WTC11 (cell line): ENCODE measurements around the gene POLD1. TPM values are rescaled to one million over a fixed set of nuclear protein-coding genes. Genes with fewer than 3 reads are reported as not detected.

Experiments used
- ATAC-seq: fragments of 200-7000 bp; cut with Tn5 transposase; 2 replicates; pipeline ENCODE4 v1.10.0; 2021; ENCODE audit warnings: mild to moderate bottlenecking, moderate library complexity
- CTCF ChIA-PET: fragments of 300-600 bp; sonication (Branson Sonifier 250); formaldehyde crosslinking; loops from one replicate; lab custom pipeline; 2021; ENCODE audit warnings: antibody characterized with exemption; lab: Charles Lee
- POLR2A ChIA-PET: fragments of 350-600 bp; sonication (Branson Sonifier 250); formaldehyde crosslinking; loops from one replicate; lab custom pipeline; 2021; ENCODE audit warnings: antibody characterized with exemption; lab: Charles Lee
- DNase-seq: peaks from one replicate; pipeline ENCODE4 v3.0.0; 2021; ENCODE audit warnings: low spot score
- H3K27ac Mint-ChIP-seq: 2 replicates; pipeline ENCODE4 v1.8.0; 2021; ENCODE audit warnings: mixed read lengths
- H3K27me3 Mint-ChIP-seq: 2 replicates; pipeline ENCODE4 v1.8.0; 2021; ENCODE audit warnings: low read depth, mild to moderate bottlenecking, moderate library complexity, mixed read lengths
- H3K36me3 Mint-ChIP-seq: 2 replicates; pipeline ENCODE4 v1.8.0; 2021; ENCODE audit warnings: mixed read lengths
- H3K4me1 Mint-ChIP-seq: 2 replicates; pipeline ENCODE4 v1.8.0; 2022; ENCODE audit warnings: mixed read lengths
- H3K4me3 Mint-ChIP-seq: 2 replicates; pipeline ENCODE4 v1.8.0; 2021; ENCODE audit warnings: mild to moderate bottlenecking, moderate library complexity, mixed read lengths
- H3K9me3 Mint-ChIP-seq: 2 replicates; pipeline ENCODE4 v1.8.0; 2021; ENCODE audit warnings: mixed read lengths
- ATF1 ChIP-seq: sonication (generic); formaldehyde crosslinking; IDR thresholded peaks from 2 replicates; pipeline ENCODE4 v1.8.1; 2023; ENCODE audit warnings: mild to moderate bottlenecking, moderate library complexity, missing genetic modification reagents
- CREB1 ChIP-seq: sonication (generic); formaldehyde crosslinking; IDR thresholded peaks from 2 replicates; pipeline ENCODE4 v1.8.0; 2023; ENCODE audit warnings: mild to moderate bottlenecking, missing genetic modification reagents
- ELF4 ChIP-seq: sonication (generic); formaldehyde crosslinking; IDR thresholded peaks from 2 replicates; pipeline ENCODE4 v1.8.1; 2022; ENCODE audit warnings: low read depth, mild to moderate bottlenecking, moderate library complexity, missing genetic modification reagents
- EMX1 ChIP-seq: fragments of 250-450 bp; sonication (Bioruptor Pico); IDR thresholded peaks from 2 replicates; pipeline ENCODE4 v1.8.0; 2021; ENCODE audit warnings: mild to moderate bottlenecking
- NFATC4 ChIP-seq: fragments of 250-450 bp; sonication (Bioruptor Pico); IDR thresholded peaks from 2 replicates; pipeline ENCODE4 v1.9.0; 2021; ENCODE audit warnings: mild to moderate bottlenecking
- PRRX2 ChIP-seq: fragments of 250-450 bp; sonication (Bioruptor Pico); IDR thresholded peaks from 2 replicates; pipeline ENCODE4 v1.8.0; 2021; ENCODE audit warnings: mild to moderate bottlenecking
- RELA ChIP-seq: sonication (generic); formaldehyde crosslinking; IDR thresholded peaks from 2 replicates; pipeline ENCODE4 v1.8.1; 2022; ENCODE audit warnings: missing genetic modification reagents, mild to moderate bottlenecking, borderline replicate concordance
- SOX15 ChIP-seq: fragments of 250-450 bp; sonication (Bioruptor Pico); IDR thresholded peaks from 2 replicates; pipeline ENCODE4 v1.9.0; 2021; ENCODE audit warnings: mild to moderate bottlenecking
- SP1 ChIP-seq: sonication (generic); formaldehyde crosslinking; conservative IDR thresholded peaks from 2 replicates; pipeline ENCODE4 v1.8.1; 2022; ENCODE audit warnings: missing genetic modification reagents
- TEAD1 ChIP-seq: sonication (generic); formaldehyde crosslinking; IDR thresholded peaks from 2 replicates; pipeline ENCODE4 v1.8.0; 2022; ENCODE audit warnings: mild to moderate bottlenecking, missing genetic modification reagents
- ZBTB21 ChIP-seq: sonication (generic); formaldehyde crosslinking; IDR thresholded peaks from 2 replicates; pipeline ENCODE4 v1.8.1; 2023; ENCODE audit warnings: mild to moderate bottlenecking, missing genetic modification reagents, borderline replicate concordance
- ZNF138 ChIP-seq: sonication (generic); formaldehyde crosslinking; conservative IDR thresholded peaks from 2 replicates; pipeline ENCODE4 v1.8.1; 2022; ENCODE audit warnings: mild to moderate bottlenecking, moderate library complexity, missing genetic modification reagents
- ZNF416 ChIP-seq: fragments of 250-450 bp; sonication (Bioruptor Pico); IDR thresholded peaks from 2 replicates; pipeline ENCODE4 v1.9.0; 2021; ENCODE audit warnings: mild to moderate bottlenecking, inconsistent platforms
- ZNF671 ChIP-seq: fragments of 250-450 bp; sonication (Bioruptor Pico); IDR thresholded peaks from 2 replicates; pipeline ENCODE4 v1.8.0; 2021; ENCODE audit warnings: mild to moderate bottlenecking
- total RNA-seq: library from RNA; stranded (reverse); gene quantifications from 3 replicates; pipeline ENCODE4 v1.2.3, GENCODE V29; 2021
- TF ChIP-seq, protein P1 (sequence below): fragments of 250-450 bp; sonication (Bioruptor Pico); IDR thresholded peaks from 2 replicates; pipeline ENCODE4 v1.9.0; 2021; ENCODE audit warnings: mild to moderate bottlenecking
- TF ChIP-seq, protein P2 (sequence below): sonication (generic); formaldehyde crosslinking; IDR thresholded peaks from 2 replicates; pipeline ENCODE4 v1.8.0; 2022; ENCODE audit warnings: missing genetic modification reagents
- TF ChIP-seq, protein P3 (sequence below): fragments of 200-600 bp; IDR thresholded peaks from 2 replicates; pipeline ENCODE4 v1.8.0; 2022; ENCODE audit warnings: antibody characterized with exemption
- TF ChIP-seq, protein P4 (sequence below): fragments of 250-450 bp; sonication (Bioruptor Pico); IDR thresholded peaks from 2 replicates; pipeline ENCODE4 v2.1.2; 2022; ENCODE audit warnings: mild to moderate bottlenecking, moderate library complexity
- TF ChIP-seq, protein P5 (sequence below): sonication (generic); formaldehyde crosslinking; IDR thresholded peaks from 2 replicates; pipeline ENCODE4 v1.8.1; 2022; ENCODE audit warnings: mild to moderate bottlenecking, missing genetic modification reagents, moderate library complexity, borderline replicate concordance
- TF ChIP-seq, protein P6 (sequence below): sonication (generic); formaldehyde crosslinking; IDR thresholded peaks from 2 replicates; pipeline ENCODE4 v1.8.0; 2022; ENCODE audit warnings: mild to moderate bottlenecking, missing genetic modification reagents
- TF ChIP-seq, protein P7 (sequence below): sonication (generic); formaldehyde crosslinking; IDR thresholded peaks from 2 replicates; pipeline ENCODE4 v1.8.0; 2023; ENCODE audit warnings: mild to moderate bottlenecking, missing genetic modification reagents

The POLD1 gene
- total RNA-seq, 1 experiment from 2014 or later: 163 TPM

DNA sequence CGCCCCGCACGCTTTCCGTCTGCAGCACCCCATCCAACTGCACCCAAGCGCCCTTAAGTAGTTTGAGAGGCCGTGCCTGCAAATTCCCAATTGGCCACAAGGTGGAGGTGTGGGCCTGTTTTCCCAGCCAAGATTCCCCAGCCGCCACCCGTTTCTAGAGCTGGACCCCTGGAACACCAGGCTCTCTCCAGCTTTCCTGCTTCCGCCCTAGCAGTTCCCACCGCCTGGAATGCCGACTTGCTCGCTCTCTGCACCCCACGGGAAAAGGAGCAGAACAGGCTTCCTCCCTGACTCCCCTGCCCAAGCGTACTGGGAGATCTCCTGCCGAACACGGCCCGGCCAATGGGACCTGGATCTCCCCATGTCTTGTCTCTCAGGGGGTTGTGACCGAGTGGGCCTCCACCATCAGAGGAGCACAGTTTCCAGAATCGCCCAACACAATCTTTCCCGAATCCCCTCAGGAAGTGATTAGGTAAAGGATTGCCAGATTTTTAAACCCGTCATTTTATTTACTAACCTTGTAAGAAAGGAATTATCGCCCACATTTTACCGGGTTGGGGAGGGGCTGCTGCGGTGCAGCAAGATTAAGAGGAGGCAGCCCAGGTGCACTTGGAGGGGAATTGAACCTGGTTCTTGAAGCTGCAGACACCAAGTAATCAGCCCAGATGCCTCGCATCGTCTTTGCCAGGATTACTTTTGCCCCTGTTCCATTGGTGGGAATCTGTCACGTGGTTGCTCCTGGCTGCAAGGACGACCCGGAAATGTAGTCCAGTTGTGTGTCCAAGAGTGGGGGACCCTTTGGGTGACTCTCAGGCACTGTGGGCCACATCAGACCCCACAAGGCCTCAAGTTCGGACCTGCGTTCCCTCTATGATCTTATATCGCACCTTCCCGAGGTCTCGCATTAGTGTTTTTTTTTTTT, 15.2 kb upstream of the POLD1 start (continued):
- TF ChIP-seq, protein P1, sequence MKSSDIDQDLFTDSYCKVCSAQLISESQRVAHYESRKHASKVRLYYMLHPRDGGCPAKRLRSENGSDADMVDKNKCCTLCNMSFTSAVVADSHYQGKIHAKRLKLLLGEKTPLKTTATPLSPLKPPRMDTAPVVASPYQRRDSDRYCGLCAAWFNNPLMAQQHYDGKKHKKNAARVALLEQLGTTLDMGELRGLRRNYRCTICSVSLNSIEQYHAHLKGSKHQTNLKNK (CRISPR knock-in tag): no peak
- TF ChIP-seq EMX1 (CRISPR knock-in tag) (no peak), PRRX2 (no peak), ZNF416 (no peak), ZBTB21 (CRISPR knock-in tag) (no peak), ZNF671 (CRISPR knock-in tag) (no peak)
- TF ChIP-seq, protein P2, sequence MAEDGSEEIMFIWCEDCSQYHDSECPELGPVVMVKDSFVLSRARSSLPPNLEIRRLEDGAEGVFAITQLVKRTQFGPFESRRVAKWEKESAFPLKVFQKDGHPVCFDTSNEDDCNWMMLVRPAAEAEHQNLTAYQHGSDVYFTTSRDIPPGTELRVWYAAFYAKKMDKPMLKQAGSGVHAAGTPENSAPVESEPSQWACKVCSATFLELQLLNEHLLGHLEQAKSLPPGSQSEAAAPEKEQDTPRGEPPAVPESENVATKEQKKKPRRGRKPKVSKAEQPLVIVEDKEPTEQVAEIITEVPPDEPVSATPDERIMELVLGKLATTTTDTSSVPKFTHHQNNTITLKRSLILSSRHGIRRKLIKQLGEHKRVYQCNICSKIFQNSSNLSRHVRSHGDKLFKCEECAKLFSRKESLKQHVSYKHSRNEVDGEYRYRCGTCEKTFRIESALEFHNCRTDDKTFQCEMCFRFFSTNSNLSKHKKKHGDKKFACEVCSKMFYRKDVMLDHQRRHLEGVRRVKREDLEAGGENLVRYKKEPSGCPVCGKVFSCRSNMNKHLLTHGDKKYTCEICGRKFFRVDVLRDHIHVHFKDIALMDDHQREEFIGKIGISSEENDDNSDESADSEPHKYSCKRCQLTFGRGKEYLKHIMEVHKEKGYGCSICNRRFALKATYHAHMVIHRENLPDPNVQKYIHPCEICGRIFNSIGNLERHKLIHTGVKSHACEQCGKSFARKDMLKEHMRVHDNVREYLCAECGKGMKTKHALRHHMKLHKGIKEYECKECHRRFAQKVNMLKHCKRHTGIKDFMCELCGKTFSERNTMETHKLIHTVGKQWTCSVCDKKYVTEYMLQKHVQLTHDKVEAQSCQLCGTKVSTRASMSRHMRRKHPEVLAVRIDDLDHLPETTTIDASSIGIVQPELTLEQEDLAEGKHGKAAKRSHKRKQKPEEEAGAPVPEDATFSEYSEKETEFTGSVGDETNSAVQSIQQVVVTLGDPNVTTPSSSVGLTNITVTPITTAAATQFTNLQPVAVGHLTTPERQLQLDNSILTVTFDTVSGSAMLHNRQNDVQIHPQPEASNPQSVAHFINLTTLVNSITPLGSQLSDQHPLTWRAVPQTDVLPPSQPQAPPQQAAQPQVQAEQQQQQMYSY (CRISPR knock-in tag): peak; percentile 94
- TF ChIP-seq, protein P3, sequence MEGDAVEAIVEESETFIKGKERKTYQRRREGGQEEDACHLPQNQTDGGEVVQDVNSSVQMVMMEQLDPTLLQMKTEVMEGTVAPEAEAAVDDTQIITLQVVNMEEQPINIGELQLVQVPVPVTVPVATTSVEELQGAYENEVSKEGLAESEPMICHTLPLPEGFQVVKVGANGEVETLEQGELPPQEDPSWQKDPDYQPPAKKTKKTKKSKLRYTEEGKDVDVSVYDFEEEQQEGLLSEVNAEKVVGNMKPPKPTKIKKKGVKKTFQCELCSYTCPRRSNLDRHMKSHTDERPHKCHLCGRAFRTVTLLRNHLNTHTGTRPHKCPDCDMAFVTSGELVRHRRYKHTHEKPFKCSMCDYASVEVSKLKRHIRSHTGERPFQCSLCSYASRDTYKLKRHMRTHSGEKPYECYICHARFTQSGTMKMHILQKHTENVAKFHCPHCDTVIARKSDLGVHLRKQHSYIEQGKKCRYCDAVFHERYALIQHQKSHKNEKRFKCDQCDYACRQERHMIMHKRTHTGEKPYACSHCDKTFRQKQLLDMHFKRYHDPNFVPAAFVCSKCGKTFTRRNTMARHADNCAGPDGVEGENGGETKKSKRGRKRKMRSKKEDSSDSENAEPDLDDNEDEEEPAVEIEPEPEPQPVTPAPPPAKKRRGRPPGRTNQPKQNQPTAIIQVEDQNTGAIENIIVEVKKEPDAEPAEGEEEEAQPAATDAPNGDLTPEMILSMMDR: peak; percentile 83
- TF ChIP-seq, protein P4, sequence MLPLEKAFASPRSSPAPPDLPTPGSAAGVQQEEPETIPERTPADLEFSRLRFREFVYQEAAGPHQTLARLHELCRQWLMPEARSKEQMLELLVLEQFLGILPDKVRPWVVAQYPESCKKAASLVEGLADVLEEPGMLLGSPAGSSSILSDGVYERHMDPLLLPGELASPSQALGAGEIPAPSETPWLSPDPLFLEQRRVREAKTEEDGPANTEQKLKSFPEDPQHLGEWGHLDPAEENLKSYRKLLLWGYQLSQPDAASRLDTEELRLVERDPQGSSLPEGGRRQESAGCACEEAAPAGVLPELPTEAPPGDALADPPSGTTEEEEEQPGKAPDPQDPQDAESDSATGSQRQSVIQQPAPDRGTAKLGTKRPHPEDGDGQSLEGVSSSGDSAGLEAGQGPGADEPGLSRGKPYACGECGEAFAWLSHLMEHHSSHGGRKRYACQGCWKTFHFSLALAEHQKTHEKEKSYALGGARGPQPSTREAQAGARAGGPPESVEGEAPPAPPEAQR: no peak
- TF ChIP-seq, protein P5, sequence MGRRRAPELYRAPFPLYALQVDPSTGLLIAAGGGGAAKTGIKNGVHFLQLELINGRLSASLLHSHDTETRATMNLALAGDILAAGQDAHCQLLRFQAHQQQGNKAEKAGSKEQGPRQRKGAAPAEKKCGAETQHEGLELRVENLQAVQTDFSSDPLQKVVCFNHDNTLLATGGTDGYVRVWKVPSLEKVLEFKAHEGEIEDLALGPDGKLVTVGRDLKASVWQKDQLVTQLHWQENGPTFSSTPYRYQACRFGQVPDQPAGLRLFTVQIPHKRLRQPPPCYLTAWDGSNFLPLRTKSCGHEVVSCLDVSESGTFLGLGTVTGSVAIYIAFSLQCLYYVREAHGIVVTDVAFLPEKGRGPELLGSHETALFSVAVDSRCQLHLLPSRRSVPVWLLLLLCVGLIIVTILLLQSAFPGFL (CRISPR knock-in tag): no peak
- TF ChIP-seq, protein P6, sequence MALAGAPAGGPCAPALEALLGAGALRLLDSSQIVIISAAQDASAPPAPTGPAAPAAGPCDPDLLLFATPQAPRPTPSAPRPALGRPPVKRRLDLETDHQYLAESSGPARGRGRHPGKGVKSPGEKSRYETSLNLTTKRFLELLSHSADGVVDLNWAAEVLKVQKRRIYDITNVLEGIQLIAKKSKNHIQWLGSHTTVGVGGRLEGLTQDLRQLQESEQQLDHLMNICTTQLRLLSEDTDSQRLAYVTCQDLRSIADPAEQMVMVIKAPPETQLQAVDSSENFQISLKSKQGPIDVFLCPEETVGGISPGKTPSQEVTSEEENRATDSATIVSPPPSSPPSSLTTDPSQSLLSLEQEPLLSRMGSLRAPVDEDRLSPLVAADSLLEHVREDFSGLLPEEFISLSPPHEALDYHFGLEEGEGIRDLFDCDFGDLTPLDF (CRISPR knock-in tag): no peak
- TF ChIP-seq, all 79 proteins: peak for 11

DNA sequence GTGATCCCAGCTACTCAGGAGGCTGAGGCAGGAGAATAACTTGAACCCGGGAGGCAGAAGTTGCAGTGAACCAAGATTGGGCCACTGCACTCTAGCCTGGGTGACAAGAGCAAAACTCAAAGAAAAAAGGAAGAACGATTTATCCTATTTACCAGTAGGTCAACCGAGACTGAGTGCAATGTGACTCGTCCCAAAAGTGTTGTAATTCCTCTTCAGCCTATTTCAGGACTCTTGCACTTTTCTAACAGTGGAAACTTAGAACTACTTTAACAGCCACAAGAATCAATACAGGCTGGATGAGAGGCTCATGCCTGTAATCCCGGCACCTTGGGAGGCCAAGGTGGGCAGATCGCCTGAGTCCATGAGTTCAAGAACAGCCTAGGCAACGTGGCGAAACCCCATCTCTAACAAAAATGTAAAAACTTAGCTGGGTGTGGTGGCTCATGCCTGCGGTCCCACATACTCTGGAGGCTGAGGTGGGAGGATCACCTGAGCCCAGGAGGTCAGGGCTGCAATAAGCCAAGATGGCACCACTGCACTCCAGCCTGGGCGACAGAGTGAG, 12.2 kb upstream of the POLD1 start:
- Mint-ChIP-seq H3K4me1 (peaks cover 3% of the 10 kb centered on the region; the same call in 1 of the 2 replicates), H3K4me3 (no peak overlapping the region), H3K9me3 (no peaks in the 10 kb centered on the region), H3K36me3 (no peaks in the 10 kb centered on the region; the same call in 1 of the 2 replicates), H3K27me3 (peaks cover 5% of the 10 kb centered on the region), H3K27ac (no peak overlapping the region)
- no peak for ATAC-seq
- ChIA-PET POLR2A (no interaction called here), CTCF (no interaction called here)
- DNase-seq: no peak
- TF ChIP-seq, protein P7, sequence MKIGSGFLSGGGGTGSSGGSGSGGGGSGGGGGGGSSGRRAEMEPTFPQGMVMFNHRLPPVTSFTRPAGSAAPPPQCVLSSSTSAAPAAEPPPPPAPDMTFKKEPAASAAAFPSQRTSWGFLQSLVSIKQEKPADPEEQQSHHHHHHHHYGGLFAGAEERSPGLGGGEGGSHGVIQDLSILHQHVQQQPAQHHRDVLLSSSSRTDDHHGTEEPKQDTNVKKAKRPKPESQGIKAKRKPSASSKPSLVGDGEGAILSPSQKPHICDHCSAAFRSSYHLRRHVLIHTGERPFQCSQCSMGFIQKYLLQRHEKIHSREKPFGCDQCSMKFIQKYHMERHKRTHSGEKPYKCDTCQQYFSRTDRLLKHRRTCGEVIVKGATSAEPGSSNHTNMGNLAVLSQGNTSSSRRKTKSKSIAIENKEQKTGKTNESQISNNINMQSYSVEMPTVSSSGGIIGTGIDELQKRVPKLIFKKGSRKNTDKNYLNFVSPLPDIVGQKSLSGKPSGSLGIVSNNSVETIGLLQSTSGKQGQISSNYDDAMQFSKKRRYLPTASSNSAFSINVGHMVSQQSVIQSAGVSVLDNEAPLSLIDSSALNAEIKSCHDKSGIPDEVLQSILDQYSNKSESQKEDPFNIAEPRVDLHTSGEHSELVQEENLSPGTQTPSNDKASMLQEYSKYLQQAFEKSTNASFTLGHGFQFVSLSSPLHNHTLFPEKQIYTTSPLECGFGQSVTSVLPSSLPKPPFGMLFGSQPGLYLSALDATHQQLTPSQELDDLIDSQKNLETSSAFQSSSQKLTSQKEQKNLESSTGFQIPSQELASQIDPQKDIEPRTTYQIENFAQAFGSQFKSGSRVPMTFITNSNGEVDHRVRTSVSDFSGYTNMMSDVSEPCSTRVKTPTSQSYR: no peak
- TF ChIP-seq SP1 (CRISPR knock-in tag) (no peak), ATF1 (CRISPR knock-in tag) (no peak), ELF4 (no peak), CREB1 (CRISPR knock-in tag) (no peak), SOX15 (CRISPR knock-in tag) (no peak), ZNF138 (no peak), TEAD1 (CRISPR knock-in tag) (no peak), RELA (CRISPR knock-in tag) (no peak), NFATC4 (CRISPR knock-in tag) (no peak)
